Thyroid gland (tissue), 4 donors: ENCODE data around the gene CAMTA1. TPM values are rescaled to one million over a fixed set of nuclear protein-coding genes. Genes with fewer than 3 reads are reported as not detected.

Experiments
- DNase-seq, 2 donors: peaks; one replicate each; pipeline ENCODE4 v3.0.0-alpha.2; 2019
- H3K27ac ChIP-seq, 3 donors: fragments of 200-600 bp; sonication (generic); 1 replicate in 2 of 3; 2 replicates in 1 of 3; pipeline ENCODE4 v1.5.1; 2016 to 2019; ENCODE audit warnings: mild to moderate bottlenecking in 1 of 3, moderate library complexity in 1 of 3
- H3K27me3 ChIP-seq: fragments of 200-600 bp; sonication (generic); one replicate; pipeline ENCODE4 v1.5.1; 2019
- H3K36me3 ChIP-seq, 2 donors: fragments of 200-600 bp; sonication (generic); one replicate each; pipeline ENCODE4 v1.5.1; 2016 to 2019
- H3K4me1 ChIP-seq, 2 donors: fragments of 200-600 bp; sonication (generic); one replicate each; pipeline ENCODE4 v1.5.1; 2017 to 2019
- H3K4me3 ChIP-seq, 3 donors: fragments of 200-600 bp; sonication (generic); replicated peaks in 1 of 3; 1 replicate in 2 of 3; 2 replicates in 1 of 3; pipeline ENCODE4 v1.5.1; 2016; ENCODE audit warnings: mild to moderate bottlenecking in 1 of 3
- H3K9me3 ChIP-seq: fragments of 200-600 bp; sonication (generic); one replicate; pipeline ENCODE4 v1.5.1; 2017
- CTCF ChIP-seq, 6 experiments: fragments of 200-600 bp in 3 of 6; fragments of 450-650 bp in 3 of 6; sonication (generic) in 3 of 6; IDR thresholded peaks; one replicate each; pipeline ENCODE4 v1.5.1; 2016 to 2019; ENCODE audit warnings: antibody characterized with exemption in 6 of 6, mild to moderate bottlenecking in 2 of 6, inconsistent platforms in 1 of 6, moderate library complexity in 1 of 6
- POLR2A ChIP-seq, 2 donors: fragments of 450-650 bp; IDR thresholded peaks; one replicate each; pipeline ENCODE4 v1.6.1; 2017; ENCODE audit warnings: antibody characterized with exemption in 2 of 2, mild to moderate bottlenecking in 2 of 2, moderate library complexity in 1 of 2
- WGBS, 2 donors: methylation state at CpG; one replicate each; pipeline ENCODE4 v1.1.5; 2017; 5-methylcytosine and 5-hydroxymethylcytosine counted together
- intact Hi-C: fragments of 100-400 bp; cut with DNase I; formaldehyde crosslinking; loops from one replicate; pipeline ENCODE4 v1.15.1; 2023
- total RNA-seq, 4 donors: library from RNA; depleted of rRNA; stranded (reverse); fragments of >200 nt; gene quantifications; one replicate each; pipeline ENCODE4 v1.2.3, GENCODE V29; 2016

CAMTA1 gene
- total RNA-seq, 4 donors from 2014 or later: 63.9 to 124 (median 101) TPM

GRCh38 chr1:7454895-7455784, 669.9 kb downstream of the CAMTA1 start:
- peak overlapping the region; percentile 80 to 94 (median 90) for H3K27ac ChIP-seq
- WGBS, 2 donors: 52 to 66% methylated on average over 20 to 27 of the region's 30 CpGs
- H3K27me3 ChIP-seq: no peaks in the 10 kb centered on the region
- peak; percentile 87 to 91 for DNase-seq
- no peaks in the 10 kb centered on the region for H3K36me3 ChIP-seq
- no peak overlapping the region for H3K4me3 ChIP-seq
- no peak for TF ChIP-seq CTCF (IDR thresholded peaks at IDR 0.05)
- peak in 1 of 2 donors; percentile 55 for TF ChIP-seq POLR2A (IDR thresholded peaks at IDR 0.05)
- intact Hi-C loops: no loop called here
- H3K4me1 ChIP-seq: peaks cover 21 to 28% of the 10 kb centered on the region in 2 donors
- H3K9me3 ChIP-seq: no peaks in the 10 kb centered on the region

GRCh38 chr1:7455796-7456721, 670.8 kb downstream of the CAMTA1 start:
- 82 to 84% methylated on average over 9 to 12 of the region's 15 CpGs for WGBS, 2 donors
- Histone ChIP-seq H3K9me3 (no peaks in the 10 kb centered on the region), H3K27ac (peak overlapping the region; percentile 80 to 94 (median 90)), H3K4me1 (peaks cover 21 to 28% of the 10 kb centered on the region in 2 donors), H3K4me3 (no peak overlapping the region), H3K36me3 (no peaks in the 10 kb centered on the region), H3K27me3 (no peaks in the 10 kb centered on the region)
- TF ChIP-seq CTCF (IDR thresholded peaks at IDR 0.05): peak in 1 of 6 experiments; percentile 7
- no peak for TF ChIP-seq POLR2A (IDR thresholded peaks at IDR 0.05)
- intact Hi-C loops: no loop called here
- DNase-seq: no peak

GRCh38 chr1:7456722-7457082, 671.4 kb downstream of the CAMTA1 start:
- 69 to 74% methylated on average over 17 of the region's 17 CpGs for WGBS, 2 donors
- Histone ChIP-seq H3K9me3 (no peaks in the 10 kb centered on the region), H3K36me3 (no peaks in the 10 kb centered on the region), H3K4me1 (peaks cover 21 to 28% of the 10 kb centered on the region in 2 donors), H3K27me3 (no peaks in the 10 kb centered on the region), H3K27ac (peak overlapping the region in 1 of 3 donors; percentile 94), H3K4me3 (no peak overlapping the region)
- intact Hi-C loops: no loop called here
- no peak for TF ChIP-seq POLR2A (IDR thresholded peaks at IDR 0.05)
- no peak for TF ChIP-seq CTCF (IDR thresholded peaks at IDR 0.05)
- no peak for DNase-seq

GRCh38 chr1:7457811-7458210, 672.6 kb downstream of the CAMTA1 start:
- Histone ChIP-seq H3K27ac (no peak overlapping the region), H3K4me1 (peaks cover 21 to 28% of the 10 kb centered on the region in 2 donors), H3K27me3 (no peaks in the 10 kb centered on the region), H3K4me3 (no peak overlapping the region), H3K36me3 (no peaks in the 10 kb centered on the region), H3K9me3 (no peaks in the 10 kb centered on the region)
- no peak for TF ChIP-seq POLR2A (IDR thresholded peaks at IDR 0.05)
- no peak for TF ChIP-seq CTCF (IDR thresholded peaks at IDR 0.05)
- 64 to 91% methylated on average over 15 of the region's 15 CpGs for WGBS, 2 donors
- intact Hi-C loops: no loop called here
- DNase-seq: no peak
